Osteocyte (in vitro differentiated cells): Measurements from ENCODE around the gene KIFC1. TPM values are rescaled to one million over a fixed set of nuclear protein-coding genes. Genes with fewer than 3 reads are reported as not detected.
"Not testable (repeated sequence)": the region's sequence is repeated elsewhere in the genome, so short reads cannot be mapped to it uniquely, and the experiment has no call there.

Experiments used
- DNase-seq: peaks from one replicate; pipeline ENCODE4 v3.0.0; 2021; ENCODE audit warnings: mixed read lengths; ENCODE audit not compliant: unreplicated experiment; ENCODE audit errors: extremely low spot score
- H3K27ac Mint-ChIP-seq: one replicate; pipeline ENCODE4 v1.8.0; 2021; ENCODE audit warnings: mild to moderate bottlenecking, mixed read lengths; ENCODE audit not compliant: unreplicated experiment
- H3K27me3 Mint-ChIP-seq: one replicate; pipeline ENCODE4 v1.8.0; 2021; ENCODE audit warnings: mixed read lengths; ENCODE audit not compliant: unreplicated experiment
- H3K36me3 Mint-ChIP-seq: one replicate; pipeline ENCODE4 v1.8.0; 2021; ENCODE audit warnings: mixed read lengths; ENCODE audit not compliant: unreplicated experiment
- H3K4me1 Mint-ChIP-seq: one replicate; pipeline ENCODE4 v1.8.0; 2021; ENCODE audit warnings: mixed read lengths; ENCODE audit not compliant: unreplicated experiment
- H3K4me3 Mint-ChIP-seq: one replicate; pipeline ENCODE4 v1.8.0; 2021; ENCODE audit warnings: mild to moderate bottlenecking, moderate library complexity, mixed read lengths; ENCODE audit not compliant: unreplicated experiment
- H3K9me3 Mint-ChIP-seq: one replicate; pipeline ENCODE4 v1.8.0; 2021; ENCODE audit warnings: mixed read lengths; ENCODE audit not compliant: unreplicated experiment
- CTCF ChIP-seq: fragments of 200-600 bp; sonication (generic); IDR thresholded peaks from 2 replicates; pipeline ENCODE4 v1.5.0; 2021; ENCODE audit warnings: antibody characterized with exemption, mild to moderate bottlenecking, moderate library complexity
- total RNA-seq: library from RNA; stranded (reverse); gene quantifications from 2 replicates; pipeline ENCODE4 v1.2.1, GENCODE V29; 2021

Gene KIFC1
- total RNA-seq, 1 donor from 2014 or later = 10.8 TPM

- no peaks in the 10 kb centered on the region for H3K27me3 Mint-ChIP-seq
- DNase-seq = no peak
- no peak for TF ChIP-seq CTCF
- peaks cover 32% of the 10 kb centered on the region for H3K4me1 Mint-ChIP-seq
- H3K36me3 Mint-ChIP-seq = no peaks in the 10 kb centered on the region
- H3K9me3 Mint-ChIP-seq = no peaks in the 10 kb centered on the region
- peak overlapping the region; percentile 96 for H3K27ac Mint-ChIP-seq
- peak overlapping the region; percentile 80 for H3K4me3 Mint-ChIP-seq
Measured at GRCh38 chr6:33392979-33393378, 1.4 kb downstream of the KIFC1 start.

GRCh38 chr6:33397541-33397940 is 5.9 kb downstream of the KIFC1 start:
- Mint-ChIP-seq H3K9me3 (no peaks in the 10 kb centered on the region), H3K4me1 (peaks cover 20% of the 10 kb centered on the region), H3K36me3 (no peaks in the 10 kb centered on the region), H3K27me3 (no peaks in the 10 kb centered on the region), H3K4me3 (no peak overlapping the region), H3K27ac (peak overlapping the region; percentile 39)
- TF ChIP-seq CTCF = no peak
- DNase-seq = no peak

- H3K27me3 Mint-ChIP-seq, DNase-seq, H3K27ac Mint-ChIP-seq, H3K36me3 Mint-ChIP-seq, H3K9me3 Mint-ChIP-seq, H3K4me3 Mint-ChIP-seq: not testable (repeated sequence)
- peaks cover 13% of the 10 kb centered on the region for H3K4me1 Mint-ChIP-seq
Measured at GRCh38 chr6:33398601-33399000, 7.0 kb downstream of the KIFC1 start.

- not testable (repeated sequence) for H3K27ac Mint-ChIP-seq, H3K9me3 Mint-ChIP-seq, H3K36me3 Mint-ChIP-seq, DNase-seq, H3K4me1 Mint-ChIP-seq, H3K4me3 Mint-ChIP-seq, H3K27me3 Mint-ChIP-seq
Measured at GRCh38 chr6:33399881-33400280, 8.3 kb downstream of the KIFC1 start.

- no peak overlapping the region for H3K4me3 Mint-ChIP-seq
- no peak for TF ChIP-seq CTCF
- peaks cover 2% of the 10 kb centered on the region for H3K4me1 Mint-ChIP-seq
- H3K36me3 Mint-ChIP-seq = no peaks in the 10 kb centered on the region
- H3K9me3 Mint-ChIP-seq = no peaks in the 10 kb centered on the region
- DNase-seq = no peak
- H3K27me3 Mint-ChIP-seq = no peaks in the 10 kb centered on the region
- peak overlapping the region; percentile 56 for H3K27ac Mint-ChIP-seq
Measured at GRCh38 chr6:33404884-33405283, 13.3 kb downstream of the KIFC1 start.

- Mint-ChIP-seq H3K27me3 (no peaks in the 10 kb centered on the region), H3K27ac (no peak overlapping the region), H3K9me3 (no peaks in the 10 kb centered on the region), H3K36me3 (no peaks in the 10 kb centered on the region), H3K4me1 (peaks cover 5% of the 10 kb centered on the region), H3K4me3 (no peak overlapping the region)
- DNase-seq = no peak
- TF ChIP-seq CTCF = no peak
Measured at GRCh38 chr6:33405386-33405940, 13.8 kb downstream of the KIFC1 start.
